KMS-11 (cell line): ENCODE data around the gene TUT4.

Experiments used
- H2AFZ ChIP-seq: fragments of 200-600 bp; sonication (generic); 2 replicates; pipeline ENCODE4 v1.6.1; 2016; ENCODE audit warnings: antibody characterized with exemption, mixed run types, low read depth
- H3K27ac ChIP-seq: fragments of 200-600 bp; sonication (generic); 2 replicates; pipeline ENCODE4 v1.6.1; 2016; ENCODE audit warnings: mild to moderate bottlenecking, mixed run types
- H3K27me3 ChIP-seq: fragments of 200-600 bp; sonication (generic); 2 replicates; pipeline ENCODE4 v1.6.1; 2017; ENCODE audit warnings: mild to moderate bottlenecking, low read depth, mixed run types, moderate library complexity; ENCODE audit not compliant: insufficient read depth
- H3K36me3 ChIP-seq: fragments of 200-600 bp; sonication (generic); 2 replicates; pipeline ENCODE4 v1.6.1; 2017; ENCODE audit warnings: mild to moderate bottlenecking, mixed run types; ENCODE audit not compliant: insufficient read depth
- H3K4me1 ChIP-seq: fragments of 200-600 bp; sonication (generic); 2 replicates; pipeline ENCODE4 v1.6.1; 2016; ENCODE audit warnings: mild to moderate bottlenecking, low read depth, mixed run types; ENCODE audit not compliant: poor library complexity, severe bottlenecking
- H3K4me2 ChIP-seq: fragments of 200-600 bp; sonication (generic); 2 replicates; pipeline ENCODE4 v1.7.0; 2016; ENCODE audit warnings: mild to moderate bottlenecking, mixed run types
- H3K4me3 ChIP-seq: fragments of 200-600 bp; sonication (generic); IDR thresholded peaks from 2 replicates; pipeline ENCODE4 v1.6.1; 2017; ENCODE audit warnings: low read depth, low read length, mixed read lengths; ENCODE audit not compliant: insufficient read depth
- H3K79me2 ChIP-seq: fragments of 200-600 bp; sonication (generic); 2 replicates; pipeline ENCODE4 v1.6.1; 2016; ENCODE audit warnings: low read depth, mixed run types; ENCODE audit not compliant: insufficient read depth
- H3K9ac ChIP-seq: fragments of 200-600 bp; sonication (generic); 2 replicates; pipeline ENCODE4 v1.6.1; 2016; ENCODE audit warnings: mild to moderate bottlenecking, mixed run types
- H4K20me1 ChIP-seq: fragments of 200-600 bp; sonication (generic); 2 replicates; pipeline ENCODE4 v1.6.1; 2016; ENCODE audit warnings: mild to moderate bottlenecking, mixed run types; ENCODE audit not compliant: insufficient read depth
- CTCF ChIP-seq: fragments of 200-600 bp; sonication (generic); conservative IDR thresholded peaks from 2 replicates; pipeline ENCODE4 v1.6.1; 2017; ENCODE audit warnings: low read depth, mild to moderate bottlenecking, antibody characterized with exemption, low read length, moderate library complexity, mixed read lengths

TUT4 gene

DNA sequence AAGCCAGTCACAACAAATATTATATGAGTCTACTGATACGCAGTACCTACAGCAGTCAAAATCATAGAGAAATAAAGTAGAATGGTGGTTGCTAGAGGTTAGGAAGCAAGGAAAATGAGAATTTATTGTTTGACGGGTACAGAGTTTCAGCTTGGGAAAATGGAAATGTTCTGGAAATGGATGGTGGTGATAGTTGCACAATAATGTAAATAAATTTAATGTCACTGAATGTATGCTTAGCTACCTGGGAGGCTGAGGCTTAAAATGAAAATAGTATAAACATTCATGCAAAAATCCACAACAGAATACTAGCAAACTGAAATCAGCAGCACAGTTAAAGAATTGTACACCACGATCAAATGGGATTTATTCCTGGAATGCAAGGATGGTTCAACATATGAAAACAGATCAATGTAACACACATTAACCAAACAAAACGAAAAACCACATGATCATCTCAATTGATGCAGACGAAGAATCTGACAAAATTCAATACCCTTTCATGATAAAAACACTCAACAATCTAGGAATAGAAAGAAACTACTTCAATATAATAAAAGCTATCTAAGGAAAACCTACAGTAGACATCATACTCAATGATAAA is 10.7 kb downstream of the TUT4 start:
- no peak for TF ChIP-seq CTCF
- H3K79me2 ChIP-seq, result peaks cover 95% of the 10 kb centered on the region
- H3K9ac ChIP-seq, result no peak overlapping the region

DNA sequence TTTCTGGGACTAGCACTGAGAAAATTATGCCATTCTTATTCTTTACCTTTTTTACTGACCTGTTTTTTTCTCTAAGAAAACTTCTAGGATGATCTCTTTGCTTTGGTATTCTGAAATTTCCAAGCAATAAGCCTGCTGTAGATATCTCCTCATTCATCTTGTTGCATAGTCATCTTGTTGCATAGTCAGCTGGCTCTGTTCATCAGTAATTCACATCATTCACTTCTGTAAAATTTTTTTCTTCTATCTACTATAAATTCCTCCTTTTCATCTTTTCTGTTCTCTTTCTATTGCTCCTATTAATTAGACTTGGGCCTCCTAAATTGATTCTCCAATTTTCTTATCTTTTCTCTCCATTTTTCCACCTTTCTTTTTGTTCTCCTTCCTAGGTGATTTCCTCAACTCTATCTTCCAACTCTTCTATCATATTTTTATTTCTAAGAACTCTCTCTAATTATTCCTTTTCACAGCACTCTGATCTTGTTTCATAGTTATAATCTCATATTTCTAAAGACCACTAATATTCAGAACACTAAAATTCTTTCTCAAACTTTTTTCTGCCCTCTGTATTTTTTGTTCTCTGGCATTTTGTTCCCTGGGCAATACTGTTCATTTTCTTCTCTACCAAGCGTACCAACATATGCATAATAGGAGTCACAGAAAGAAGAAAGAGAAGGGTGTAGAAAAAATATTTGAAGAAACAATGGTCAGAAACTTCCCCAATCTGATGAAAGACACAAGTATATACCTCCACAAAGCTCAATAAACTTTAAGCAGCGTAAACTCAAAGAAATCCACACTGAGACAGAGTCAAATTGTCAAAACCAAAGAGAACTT is 17.7 kb downstream of the TUT4 start:
- Histone ChIP-seq H3K79me2 (peaks cover 97% of the 10 kb centered on the region; the same call in 1 of the 2 replicates), H3K27ac (no peak overlapping the region), H3K9ac (no peak overlapping the region), H3K4me1 (peaks cover 3% of the 10 kb centered on the region), H2AFZ (no peak overlapping the region), H4K20me1 (no peaks in the 10 kb centered on the region), H3K27me3 (no peaks in the 10 kb centered on the region), H3K4me2 (no peak overlapping the region), H3K4me3 (no peak overlapping the region), H3K36me3 (no peaks in the 10 kb centered on the region)
- no peak for TF ChIP-seq CTCF

More for the DNA sequence above, 10.7 kb downstream of the TUT4 start:
- H3K4me2 ChIP-seq, result no peak overlapping the region
- no peaks in the 10 kb centered on the region for H3K4me1 ChIP-seq
- H3K27me3 ChIP-seq, result no peaks in the 10 kb centered on the region
- H3K36me3 ChIP-seq, result no peaks in the 10 kb centered on the region
- no peak overlapping the region for H3K4me3 ChIP-seq
- no peak overlapping the region for H3K27ac ChIP-seq
- no peaks in the 10 kb centered on the region for H4K20me1 ChIP-seq
- no peak overlapping the region for H2AFZ ChIP-seq

GRCh38 chr1:52533713-52534112 is 19.2 kb downstream of the TUT4 start:
- Histone ChIP-seq H3K4me3 (no peak overlapping the region), H3K27ac (no peak overlapping the region), H3K36me3 (no peaks in the 10 kb centered on the region), H4K20me1 (no peaks in the 10 kb centered on the region), H3K27me3 (no peaks in the 10 kb centered on the region), H2AFZ (no peak overlapping the region), H3K9ac (no peak overlapping the region), H3K4me2 (no peak overlapping the region), H3K79me2 (peaks cover 93% of the 10 kb centered on the region), H3K4me1 (peaks cover 3% of the 10 kb centered on the region)
- no peak for TF ChIP-seq CTCF

DNA sequence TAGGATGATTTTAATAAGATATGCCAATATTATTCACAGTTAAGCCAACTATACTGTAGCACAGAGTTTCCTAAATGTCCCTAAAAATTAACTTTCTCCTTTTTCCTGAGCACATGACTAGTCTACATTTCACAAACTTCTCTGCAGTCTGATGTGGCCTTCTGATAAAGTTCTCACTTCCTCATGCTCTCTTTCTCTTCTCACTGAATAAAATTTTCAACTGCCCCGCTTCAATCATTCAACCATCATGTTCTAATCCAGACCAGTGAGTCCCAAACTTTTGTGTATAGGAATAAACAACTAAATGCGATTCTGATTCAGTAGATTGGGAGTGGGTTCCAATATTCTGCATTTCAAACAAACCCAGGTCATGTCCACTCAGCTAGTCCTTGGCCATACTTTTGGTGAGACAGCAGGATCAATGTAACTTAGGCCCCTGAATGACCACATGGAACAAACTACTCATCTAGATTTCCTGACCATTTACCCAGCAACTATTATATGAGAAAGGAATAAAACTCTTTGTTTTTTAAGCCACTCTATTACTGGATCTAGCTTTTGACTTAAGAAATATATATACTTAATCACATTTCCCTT is 20.1 kb downstream of the TUT4 start:
- H3K27ac ChIP-seq, result no peak overlapping the region
- H4K20me1 ChIP-seq, result no peaks in the 10 kb centered on the region
- peaks cover 3% of the 10 kb centered on the region for H3K4me1 ChIP-seq
- no peak for TF ChIP-seq CTCF
- no peak overlapping the region for H2AFZ ChIP-seq
- H3K27me3 ChIP-seq, result no peaks in the 10 kb centered on the region
- H3K79me2 ChIP-seq, result peaks cover 92% of the 10 kb centered on the region
- H3K4me2 ChIP-seq, result no peak overlapping the region
- no peaks in the 10 kb centered on the region for H3K36me3 ChIP-seq
- no peak overlapping the region for H3K4me3 ChIP-seq
- H3K9ac ChIP-seq, result no peak overlapping the region
